ENCODE data around the gene RFX4.
"Not testable (repeated sequence)": the region's sequence is repeated elsewhere in the genome, so short reads cannot be mapped to it uniquely, and the experiment has no call there.

RFX4 gene

GRCh38 chr12:106594447-106594846 is 11.6 kb downstream of the RFX4 start:
- no peak for DNase-seq

GRCh38 chr12:106595268-106595667 is 12.5 kb downstream of the RFX4 start:
- no peak for DNase-seq

- DNase-seq: no peak
These were observed 15.2 kb downstream of the RFX4 start for GRCh38 chr12:106598003-106598402.

- no peak for DNase-seq
These were observed 16.5 kb downstream of the RFX4 start for GRCh38 chr12:106599302-106599701.

- DNase-seq: no peak
These were observed 17.7 kb downstream of the RFX4 start for GRCh38 chr12:106600503-106600902.

- DNase-seq: no peak
These were observed 18.2 kb downstream of the RFX4 start for GRCh38 chr12:106601031-106601430.

GRCh38 chr12:106601496-106601895 is 18.7 kb downstream of the RFX4 start:
- no peak for DNase-seq

GRCh38 chr12:106602076-106602475 is 19.3 kb downstream of the RFX4 start:
- no peak for DNase-seq

- DNase-seq: no peak
These were observed 22.4 kb downstream of the RFX4 start for GRCh38 chr12:106605254-106605653.

- not testable (repeated sequence) for DNase-seq
These were observed 37.8 kb downstream of the RFX4 start for GRCh38 chr12:106620588-106620987.

- no peak for DNase-seq
These were observed 43.2 kb downstream of the RFX4 start for GRCh38 chr12:106625976-106626375.

- DNase-seq: no peak
These were observed 47.2 kb downstream of the RFX4 start for GRCh38 chr12:106629797-106630659.

- no peak for DNase-seq
These were observed 48.3 kb downstream of the RFX4 start for GRCh38 chr12:106631150-106631549.

- DNase-seq: no peak
These were observed 49.0 kb downstream of the RFX4 start for GRCh38 chr12:106631797-106632196.

- no peak for DNase-seq
These were observed 50.1 kb downstream of the RFX4 start for GRCh38 chr12:106632797-106633450.

- DNase-seq: no peak
These were observed 50.6 kb downstream of the RFX4 start for GRCh38 chr12:106633451-106633823.

GRCh38 chr12:106634206-106634605 is 51.4 kb downstream of the RFX4 start:
- DNase-seq: no peak

- no peak for DNase-seq
These were observed 60.2 kb downstream of the RFX4 start for GRCh38 chr12:106643000-106643399.

- DNase-seq: no peak
These were observed 61.7 kb downstream of the RFX4 start for GRCh38 chr12:106644335-106645073.

GRCh38 chr12:106645074-106645421 is 62.2 kb downstream of the RFX4 start:
- no peak for DNase-seq

- no peak for DNase-seq
These were observed 62.9 kb downstream of the RFX4 start for GRCh38 chr12:106645465-106646330.

- DNase-seq: no peak
These were observed 63.7 kb downstream of the RFX4 start for GRCh38 chr12:106646472-106646871.

Data from activated T-cell treated with anti-CD3 and anti-CD28 coated beads, Interleukin-2, amount 50 U/mL, for 1 hour (primary cell).